CD14-positive monocyte (primary cell): ENCODE data around the gene BIN1. TPM values are rescaled to one million over a fixed set of nuclear protein-coding genes. Genes with fewer than 3 reads are reported as not detected.

Source experiments
- DNase-seq, 3 donors: peaks; one replicate each; pipeline ENCODE4 v3.0.0-alpha.2; 2011 to 2022
- H2AFZ ChIP-seq: 2 replicates; pipeline ENCODE4 v1.6.0; 2012; ENCODE audit warnings: mild to moderate bottlenecking, low read depth, low read length, inconsistent platforms; ENCODE audit not compliant: insufficient read depth, poor library complexity, severe bottlenecking
- H3K27ac ChIP-seq, 2 donors: 1 replicate in 1 of 2; 2 replicates in 1 of 2; pipeline ENCODE4 v1.5.1; 2012 to 2013; ENCODE audit warnings: low read length in 2 of 2, control low read depth in 1 of 2, inconsistent platforms in 1 of 2, low read depth in 1 of 2, mild to moderate bottlenecking in 1 of 2
- H3K27me3 ChIP-seq, 2 donors: one replicate each; pipeline versions ENCODE4 v1.6.0 to v1.6.1; 2011 to 2013; ENCODE audit warnings: low read length in 2 of 2; ENCODE audit not compliant: control insufficient read depth in 2 of 2, insufficient read depth in 2 of 2
- H3K36me3 ChIP-seq, 2 donors: replicated peaks in 1 of 2; 1 replicate in 1 of 2; 2 replicates in 1 of 2; pipeline versions ENCODE4 v1.5.1 to v1.6.1; 2012 to 2013; ENCODE audit warnings: low read length in 2 of 2, control low read depth in 1 of 2, inconsistent platforms in 1 of 2, mild to moderate bottlenecking in 1 of 2; ENCODE audit not compliant: insufficient read depth in 2 of 2, control insufficient read depth in 1 of 2
- H3K4me1 ChIP-seq, 2 donors: 1 replicate in 1 of 2; 2 replicates in 1 of 2; pipeline versions ENCODE4 v1.5.1 to v1.6.1; 2012 to 2013; ENCODE audit warnings: low read length in 2 of 2, control low read depth in 1 of 2, inconsistent platforms in 1 of 2, mild to moderate bottlenecking in 1 of 2, moderate library complexity in 1 of 2; ENCODE audit not compliant: insufficient read depth in 2 of 2, control insufficient read depth in 1 of 2
- H3K4me2 ChIP-seq: replicated peaks from 2 replicates; pipeline ENCODE3; 2012; ENCODE audit warnings: low read length, moderate library complexity, mild to moderate bottlenecking; ENCODE audit not compliant: poor library complexity, severe bottlenecking; ENCODE audit errors: extremely low read depth
- H3K4me3 ChIP-seq, 3 experiments: fragments of 200-600 bp in 1 of 3; sonication (generic) in 1 of 3; replicated peaks in 1 of 3; 1 replicate in 2 of 3; 2 replicates in 1 of 3; pipeline ENCODE4 v1.5.1; 2011 to 2013; ENCODE audit warnings: low read length in 3 of 3, mild to moderate bottlenecking in 3 of 3, control low read depth in 2 of 3, low read depth in 2 of 3, inconsistent platforms in 1 of 3, moderate library complexity in 1 of 3
- H3K79me2 ChIP-seq: 2 replicates; pipeline ENCODE4 v1.6.0; 2012; ENCODE audit warnings: mild to moderate bottlenecking, control low read depth, inconsistent platforms, low read length, moderate library complexity; ENCODE audit not compliant: insufficient read depth
- H3K9ac ChIP-seq: 2 replicates; pipeline ENCODE4 v1.6.0; 2017; ENCODE audit warnings: low read length, mild to moderate bottlenecking; ENCODE audit not compliant: insufficient read depth, poor library complexity, severe bottlenecking
- H3K9me3 ChIP-seq, 2 donors: replicated peaks in 1 of 2; 1 replicate in 1 of 2; 2 replicates in 1 of 2; pipeline versions ENCODE4 v1.5.1 to v1.6.1; 2012 to 2013; ENCODE audit warnings: low read length in 2 of 2, control low read depth in 1 of 2; ENCODE audit not compliant: control insufficient read depth in 1 of 2, insufficient read depth in 1 of 2
- H4K20me1 ChIP-seq: 2 replicates; pipeline ENCODE4 v1.6.0; 2012; ENCODE audit warnings: mild to moderate bottlenecking, low read length, control low read depth, moderate library complexity; ENCODE audit not compliant: insufficient read depth
- H3K27ac Mint-ChIP-seq, 7 donors: one replicate each; pipeline ENCODE4 v1.8.0; 2020; ENCODE audit warnings: mild to moderate bottlenecking in 7 of 7, mixed read lengths in 7 of 7, moderate library complexity in 6 of 7, inconsistent platforms in 2 of 7
- H3K27me3 Mint-ChIP-seq, 3 donors: one replicate each; pipeline ENCODE4 v1.8.0; 2021 to 2022; ENCODE audit warnings: low read depth in 3 of 3, mild to moderate bottlenecking in 3 of 3, mixed read lengths in 3 of 3, moderate library complexity in 3 of 3, inconsistent platforms in 1 of 3
- H3K36me3 Mint-ChIP-seq, 2 donors: one replicate each; pipeline ENCODE4 v1.8.0; 2020; ENCODE audit warnings: mixed read lengths in 2 of 2, inconsistent platforms in 1 of 2, mild to moderate bottlenecking in 1 of 2
- H3K4me1 Mint-ChIP-seq: one replicate; pipeline ENCODE4 v1.8.0; 2020; ENCODE audit warnings: mild to moderate bottlenecking, mixed read lengths
- H3K4me3 Mint-ChIP-seq, 2 donors: one replicate each; pipeline ENCODE4 v1.8.0; 2020; ENCODE audit warnings: mild to moderate bottlenecking in 2 of 2, mixed read lengths in 2 of 2, moderate library complexity in 1 of 2
- H3K9me3 Mint-ChIP-seq, 7 donors: one replicate each; pipeline ENCODE4 v1.8.0; 2020 to 2022; ENCODE audit warnings: mixed read lengths in 7 of 7, mild to moderate bottlenecking in 6 of 7, moderate library complexity in 6 of 7, inconsistent platforms in 2 of 7
- CTCF ChIP-seq: fragments of 200-600 bp; IDR thresholded peaks from one replicate; pipeline ENCODE4 v1.8.0; 2022; ENCODE audit warnings: antibody characterized with exemption, mild to moderate bottlenecking
- WGBS: methylation state at CpG from one replicate; pipeline ENCODE4 v1.1.5; 2013; ENCODE audit warnings: missing lambda C conversion rate; ENCODE audit not compliant: insufficient coverage; 5-methylcytosine and 5-hydroxymethylcytosine counted together
- intact Hi-C, 2 donors: fragments of 100-400 bp; cut with micrococcal nuclease; formaldehyde crosslinking; loops; one replicate each; pipeline versions ENCODE4 v1.15.0 to v1.15.1; 2023
- polyA plus RNA-seq, 3 donors: library from polyadenylated mRNA; depleted of rRNA in 1 of 3; unstranded in 2 of 3; stranded (reverse) in 1 of 3; fragments of 300-500 nt in 2 of 3; fragments of >200 nt in 1 of 3; fragmentation: Illumina TruSeq in 2 of 3; gene quantifications; 1 replicate in 2 of 3; 2 replicates in 1 of 3; pipeline ENCODE4 v1.2.3, GENCODE V29; 2012 to 2021

Gene BIN1
- polyA plus RNA-seq, 3 donors = 3.4 to 7.5 (median 4.1) TPM

- H3K4me1 Mint-ChIP-seq = peaks cover 7% of the 10 kb centered on the region
- Histone ChIP-seq H3K4me3 (no peak overlapping the region), H3K79me2 (no peaks in the 10 kb centered on the region), H2AFZ (no peak overlapping the region), H3K4me2 (no peak overlapping the region), H3K9ac (no peak overlapping the region), H3K4me1 (peaks cover under 1 to 1% of the 10 kb centered on the region in 2 donors), H3K9me3 (no peaks in the 10 kb centered on the region), H3K36me3 (no peaks in the 10 kb centered on the region), H4K20me1 (no peaks in the 10 kb centered on the region), H3K27me3 (peaks cover 0 to 11% of the 10 kb centered on the region in 2 donors), H3K27ac (no peak overlapping the region)
- peaks cover 17 to 22% (median 20%) of the 10 kb centered on the region in 3 donors for H3K27me3 Mint-ChIP-seq
- H3K36me3 Mint-ChIP-seq = no peaks in the 10 kb centered on the region
- WGBS = 89% methylated on average over 11 of the region's 15 CpGs
- no peak for TF ChIP-seq CTCF
- no peak overlapping the region for H3K4me3 Mint-ChIP-seq
- no peaks in the 10 kb centered on the region for H3K9me3 Mint-ChIP-seq
- intact Hi-C loops = no loop called here
- DNase-seq = no peak
- H3K27ac Mint-ChIP-seq = no peak overlapping the region
Measured at GRCh38 chr2:127100251-127101047, 6.5 kb downstream of the BIN1 start.

- peaks cover under 1 to 2% of the 10 kb centered on the region in 2 donors for H3K4me1 ChIP-seq
- H3K9me3 ChIP-seq = no peaks in the 10 kb centered on the region
- H3K4me3 Mint-ChIP-seq = no peak overlapping the region
- WGBS = 77% methylated on average over 7 of the region's 7 CpGs
- no peak overlapping the region for H3K27ac Mint-ChIP-seq
- H3K79me2 ChIP-seq = no peaks in the 10 kb centered on the region
- no peak overlapping the region for H3K4me3 ChIP-seq
- no peak overlapping the region for H3K27ac ChIP-seq
- H3K36me3 Mint-ChIP-seq = no peaks in the 10 kb centered on the region
- no peak for DNase-seq
- H3K27me3 Mint-ChIP-seq = peaks cover 10 to 13% (median 11%) of the 10 kb centered on the region in 3 donors
- no peak overlapping the region for H3K9ac ChIP-seq
- H3K36me3 ChIP-seq = no peaks in the 10 kb centered on the region
- peaks cover 0 to 3% of the 10 kb centered on the region in 2 donors for H3K27me3 ChIP-seq
- intact Hi-C loops = no loop called here
- H2AFZ ChIP-seq = no peak overlapping the region
- no peak for TF ChIP-seq CTCF
- H3K4me2 ChIP-seq = no peak overlapping the region
- no peaks in the 10 kb centered on the region for H3K9me3 Mint-ChIP-seq
- H3K4me1 Mint-ChIP-seq = peaks cover 8% of the 10 kb centered on the region
- H4K20me1 ChIP-seq = no peaks in the 10 kb centered on the region
Measured at GRCh38 chr2:127098711-127099110, 8.2 kb downstream of the BIN1 start.
